ENCODE data around the gene CASP10.

CASP10 gene

DNA sequence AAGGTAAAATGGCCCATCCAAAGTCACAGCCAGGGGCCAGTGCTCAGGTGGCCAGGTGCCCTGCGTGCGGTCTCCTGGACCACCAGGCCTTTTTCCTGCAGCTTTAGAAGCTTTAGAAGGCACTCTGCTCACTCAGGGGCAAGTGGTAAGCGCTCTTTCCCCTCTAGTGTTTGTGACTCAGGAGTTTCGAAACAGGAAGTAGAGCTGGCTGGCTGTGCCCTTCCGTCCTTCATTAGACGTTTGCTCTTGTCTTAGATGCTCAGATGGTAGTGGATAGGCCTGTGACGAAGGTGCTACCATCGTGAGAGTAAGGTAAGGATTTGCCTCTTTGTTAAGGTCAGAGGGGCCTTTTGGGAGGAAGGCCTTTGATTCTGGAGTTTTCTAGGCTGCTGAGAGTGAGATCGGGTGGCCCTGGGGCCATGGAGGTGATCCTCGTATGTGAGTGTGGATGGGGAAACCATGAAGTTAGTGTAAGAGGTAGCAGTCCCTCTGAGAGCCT, 77.4 kb downstream of the CASP10 start, which contains the start of gene CASP8:
Gene CASP8 (plus strand): TSS at position 235 of the 499 bp plus-strand sequence. CDS start 5,951 bp downstream, outside the sequence.
- DNase-seq (ENCODE audit: low read depth in 2 of 2) = no peak

DNA sequence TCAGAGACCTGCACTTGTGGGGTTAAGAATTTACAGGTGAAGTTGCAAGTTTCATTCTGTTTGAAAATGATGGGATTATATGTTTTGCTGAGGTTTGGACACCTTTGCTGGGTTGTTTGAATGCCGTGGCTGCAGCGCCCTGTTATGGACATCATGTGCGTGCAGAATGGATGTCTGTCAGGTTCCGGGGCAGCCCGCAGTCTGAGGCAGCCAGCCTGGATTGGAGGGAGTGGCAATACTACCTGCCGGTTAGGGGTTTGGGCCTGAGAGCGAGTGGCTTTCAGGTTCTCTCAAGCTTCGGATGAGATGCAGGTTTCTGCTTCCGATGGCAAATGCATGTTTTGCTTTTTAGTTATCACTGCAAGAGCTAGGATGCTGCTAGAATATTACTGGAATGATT, 78.5 kb downstream of the CASP10 start:
- no peak for DNase-seq (ENCODE audit: low read depth in 2 of 2)

DNA sequence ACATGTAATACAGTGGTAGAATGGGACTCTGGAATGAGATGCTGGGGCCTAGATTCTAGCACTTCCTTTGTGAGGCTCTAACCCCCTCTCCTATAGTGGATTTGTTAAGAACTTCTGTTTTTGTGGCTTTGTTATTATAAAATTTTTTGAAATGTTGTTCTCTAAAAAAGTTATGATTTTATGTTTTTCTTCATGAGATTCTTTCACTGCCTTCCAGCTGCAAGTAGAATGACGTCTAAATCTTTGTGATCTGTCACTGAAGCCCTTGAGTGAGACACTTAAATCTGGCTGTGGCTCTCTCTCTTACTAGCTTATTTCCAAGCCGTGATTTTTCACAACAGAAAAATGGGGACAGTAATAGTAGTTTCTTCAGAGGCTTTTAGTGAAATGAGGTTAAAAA, 79.0 kb downstream of the CASP10 start:
- no peak for DNase-seq (ENCODE audit: low read depth in 2 of 2)

- DNase-seq (ENCODE audit: low read depth in 2 of 2) = no peak
Observed at GRCh38 chr2:201262718-201263117, 79.8 kb downstream of the CASP10 start.

- no peak for DNase-seq (ENCODE audit: low read depth in 2 of 2)
Observed at GRCh38 chr2:201263779-201264178, 80.8 kb downstream of the CASP10 start.

DNA sequence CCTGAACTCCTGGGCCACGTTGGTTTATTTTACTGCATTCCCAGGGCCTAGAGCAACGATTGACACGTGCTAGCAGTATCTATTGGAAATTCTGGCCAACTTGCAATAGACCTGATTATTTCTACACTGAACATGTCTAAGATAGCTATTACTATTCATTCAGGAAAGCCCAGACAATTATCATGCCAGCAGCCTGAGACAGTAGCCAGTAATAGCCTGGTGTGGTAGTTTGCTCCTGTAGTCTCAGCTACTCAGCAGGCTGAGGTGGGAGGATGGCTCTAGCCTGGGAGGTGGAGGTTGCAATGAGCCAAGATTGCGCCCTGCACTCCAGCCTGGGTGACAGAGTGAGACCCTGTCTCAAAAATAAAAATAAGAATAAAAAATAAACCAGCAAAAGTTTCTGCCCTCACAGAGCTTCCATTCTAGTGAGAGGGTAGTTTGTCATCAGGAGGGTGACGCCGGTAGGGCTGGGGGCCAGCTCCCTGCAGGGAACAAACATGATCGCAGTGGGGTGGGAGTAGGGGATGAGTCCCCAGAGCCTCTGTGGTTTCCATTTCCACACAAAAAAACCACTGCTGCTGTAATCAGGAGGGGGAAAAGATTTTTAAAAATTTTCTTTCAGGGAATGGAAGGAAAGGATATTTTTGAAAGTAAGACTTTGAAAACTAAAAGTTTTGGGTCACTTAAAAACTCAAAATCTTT, 81.7 kb downstream of the CASP10 start:
- no peak for DNase-seq (ENCODE audit: low read depth in 2 of 2)

GRCh38 chr2:201266629-201267028, 83.7 kb downstream of the CASP10 start:
- no peak for DNase-seq (ENCODE audit: low read depth in 2 of 2)

GRCh38 chr2:201267278-201268030, 84.5 kb downstream of the CASP10 start:
- no peak for DNase-seq (ENCODE audit: low read depth in 2 of 2)

DNA sequence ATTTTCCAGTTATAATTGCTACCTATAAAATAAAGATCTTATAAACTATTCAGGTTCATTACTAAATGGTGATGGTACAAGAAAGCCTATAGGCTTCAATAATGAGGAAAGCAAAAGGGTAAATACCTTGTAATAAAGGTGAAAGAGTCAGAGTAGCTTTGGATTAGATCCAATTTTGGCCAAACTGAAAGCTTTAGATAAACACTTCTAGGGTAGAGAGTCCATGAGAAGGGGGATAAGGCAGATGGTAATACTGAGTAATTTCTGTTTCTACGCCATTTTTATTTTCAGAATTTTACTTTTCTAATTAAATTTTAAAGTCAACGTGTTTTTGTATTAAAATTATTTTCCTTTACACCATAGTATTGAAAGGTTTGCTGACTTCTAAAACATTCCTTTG, 86.8 kb downstream of the CASP10 start:
- no peak for DNase-seq (ENCODE audit: low read depth in 2 of 2)

- DNase-seq (ENCODE audit: low read depth in 2 of 2) = no peak
Observed at GRCh38 chr2:201270293-201271001, 87.5 kb downstream of the CASP10 start.

DNA sequence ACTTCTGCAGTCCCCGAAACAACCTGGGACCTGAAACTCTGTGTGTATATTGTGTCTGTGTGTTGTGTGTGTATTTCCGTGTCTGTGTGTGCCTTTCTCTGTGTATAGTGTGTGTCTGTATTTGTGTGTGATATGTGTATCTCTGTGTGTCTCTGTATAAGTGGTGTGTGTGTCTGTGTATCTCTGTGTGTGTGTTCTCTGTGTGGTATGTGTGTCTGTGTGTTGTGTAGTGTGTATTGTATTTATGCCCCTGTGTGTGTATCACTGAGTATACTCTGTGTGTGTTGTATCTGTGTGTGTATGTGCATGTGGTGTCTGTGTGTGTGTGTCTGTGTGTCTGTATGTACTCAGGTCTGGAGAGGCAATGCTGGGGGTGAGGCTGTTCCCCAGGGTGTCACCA, 89.0 kb downstream of the CASP10 start:
- no peak for DNase-seq (ENCODE audit: low read depth in 2 of 2)

- DNase-seq (ENCODE audit: low read depth in 2 of 2) = no peak
Observed at GRCh38 chr2:201273330-201273983, 90.5 kb downstream of the CASP10 start.

DNA sequence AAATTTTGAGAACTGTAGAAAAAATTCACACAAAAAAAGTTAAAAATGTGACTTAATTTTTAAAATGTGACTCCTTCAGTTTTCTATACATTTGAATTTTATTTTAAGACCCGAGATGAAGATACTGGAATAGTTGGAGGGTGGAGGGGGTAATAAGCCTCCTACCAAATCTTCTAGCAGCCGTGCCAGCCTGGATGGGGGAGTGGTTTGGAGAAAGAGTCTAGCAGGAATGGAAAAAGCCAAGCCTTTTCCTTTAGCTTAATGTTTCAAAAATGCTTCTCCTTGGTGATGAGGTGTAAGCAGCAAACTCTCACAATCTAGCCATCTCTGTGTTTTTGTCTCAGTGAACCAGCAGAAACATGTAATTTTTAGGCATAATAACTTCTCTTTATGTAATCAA, 92.1 kb downstream of the CASP10 start:
- DNase-seq (ENCODE audit: low read depth in 2 of 2) = no peak

DNA sequence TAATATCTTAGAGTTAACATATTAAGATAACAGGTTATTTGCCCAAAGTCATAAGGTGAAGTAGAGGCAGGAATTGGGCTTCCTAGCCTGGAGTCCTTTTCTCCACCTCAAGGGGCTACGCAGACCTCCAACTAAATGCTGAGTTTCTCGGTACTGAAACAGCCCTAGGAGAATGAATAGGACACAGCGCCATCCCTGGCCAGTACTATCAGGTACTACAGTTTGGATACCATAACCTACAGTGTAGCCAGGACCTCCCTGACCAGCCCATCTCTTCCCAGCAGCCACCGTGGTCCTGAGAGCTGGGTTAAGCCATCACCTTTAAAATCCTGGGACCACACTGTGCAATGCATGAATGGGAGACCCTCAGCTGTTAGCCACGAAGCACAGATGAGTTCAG, 93.0 kb downstream of the CASP10 start:
- DNase-seq (ENCODE audit: low read depth in 2 of 2) = no peak

DNA sequence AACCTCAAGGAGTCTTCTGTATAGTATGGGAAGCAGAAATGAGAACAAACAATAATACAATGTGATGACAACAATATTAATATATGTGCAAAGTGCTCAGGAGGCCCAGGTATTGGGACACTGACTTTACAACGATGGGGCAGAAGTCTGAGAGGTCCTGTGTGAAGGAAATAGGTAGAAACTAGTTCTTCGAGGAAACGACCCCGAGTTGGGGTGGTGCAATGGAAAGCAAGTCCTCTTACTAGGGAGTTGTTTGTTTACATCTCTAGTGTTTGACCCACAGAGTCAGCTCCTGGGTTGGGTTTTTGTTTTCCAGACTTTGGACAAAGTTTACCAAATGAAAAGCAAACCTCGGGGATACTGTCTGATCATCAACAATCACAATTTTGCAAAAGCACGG, 93.6 kb downstream of the CASP10 start:
- no peak for DNase-seq (ENCODE audit: low read depth in 2 of 2)

All from activated CD4-positive, alpha-beta T cell treated with anti-CD3 and anti-CD28 coated beads for 24 hours (primary cell).